ENCODE results near the gene PCSK9. TPM values are rescaled to one million over a fixed set of nuclear protein-coding genes. Genes with fewer than 3 reads are reported as not detected.

PCSK9 gene
- total and polyA plus RNA-seq, 2 experiments from 2014 or later: 77.6 to 327 TPM

DNA sequence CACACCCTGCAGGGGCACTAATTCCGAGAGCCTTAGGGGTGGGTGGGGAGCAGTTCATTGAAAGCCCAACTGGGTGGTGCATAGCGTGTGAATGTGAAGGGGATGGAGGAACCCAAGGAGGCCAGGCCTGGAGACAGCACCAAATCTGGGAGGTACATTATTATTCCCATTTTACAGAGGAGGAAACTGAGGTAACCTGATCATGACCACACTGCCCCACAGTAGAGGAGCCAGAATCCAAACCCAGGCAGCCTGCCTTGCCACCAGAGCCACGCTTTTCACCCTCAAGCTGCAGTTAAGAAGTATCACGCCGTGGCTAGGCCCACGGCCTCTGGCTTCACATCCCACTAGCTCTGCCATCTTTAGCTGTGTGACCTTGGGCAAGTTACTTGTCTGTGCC lies 41.2 kb upstream of the PCSK9 start (continued):
- TF ChIP-seq, protein P1, sequence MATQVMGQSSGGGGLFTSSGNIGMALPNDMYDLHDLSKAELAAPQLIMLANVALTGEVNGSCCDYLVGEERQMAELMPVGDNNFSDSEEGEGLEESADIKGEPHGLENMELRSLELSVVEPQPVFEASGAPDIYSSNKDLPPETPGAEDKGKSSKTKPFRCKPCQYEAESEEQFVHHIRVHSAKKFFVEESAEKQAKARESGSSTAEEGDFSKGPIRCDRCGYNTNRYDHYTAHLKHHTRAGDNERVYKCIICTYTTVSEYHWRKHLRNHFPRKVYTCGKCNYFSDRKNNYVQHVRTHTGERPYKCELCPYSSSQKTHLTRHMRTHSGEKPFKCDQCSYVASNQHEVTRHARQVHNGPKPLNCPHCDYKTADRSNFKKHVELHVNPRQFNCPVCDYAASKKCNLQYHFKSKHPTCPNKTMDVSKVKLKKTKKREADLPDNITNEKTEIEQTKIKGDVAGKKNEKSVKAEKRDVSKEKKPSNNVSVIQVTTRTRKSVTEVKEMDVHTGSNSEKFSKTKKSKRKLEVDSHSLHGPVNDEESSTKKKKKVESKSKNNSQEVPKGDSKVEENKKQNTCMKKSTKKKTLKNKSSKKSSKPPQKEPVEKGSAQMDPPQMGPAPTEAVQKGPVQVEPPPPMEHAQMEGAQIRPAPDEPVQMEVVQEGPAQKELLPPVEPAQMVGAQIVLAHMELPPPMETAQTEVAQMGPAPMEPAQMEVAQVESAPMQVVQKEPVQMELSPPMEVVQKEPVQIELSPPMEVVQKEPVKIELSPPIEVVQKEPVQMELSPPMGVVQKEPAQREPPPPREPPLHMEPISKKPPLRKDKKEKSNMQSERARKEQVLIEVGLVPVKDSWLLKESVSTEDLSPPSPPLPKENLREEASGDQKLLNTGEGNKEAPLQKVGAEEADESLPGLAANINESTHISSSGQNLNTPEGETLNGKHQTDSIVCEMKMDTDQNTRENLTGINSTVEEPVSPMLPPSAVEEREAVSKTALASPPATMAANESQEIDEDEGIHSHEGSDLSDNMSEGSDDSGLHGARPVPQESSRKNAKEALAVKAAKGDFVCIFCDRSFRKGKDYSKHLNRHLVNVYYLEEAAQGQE (IDR thresholded peaks at IDR 0.05; ENCODE audit: unreplicated experiment): no peak
- no peak for TF ChIP-seq STAT1 (IDR thresholded peaks at IDR 0.05; ENCODE audit: unreplicated experiment)

DNA sequence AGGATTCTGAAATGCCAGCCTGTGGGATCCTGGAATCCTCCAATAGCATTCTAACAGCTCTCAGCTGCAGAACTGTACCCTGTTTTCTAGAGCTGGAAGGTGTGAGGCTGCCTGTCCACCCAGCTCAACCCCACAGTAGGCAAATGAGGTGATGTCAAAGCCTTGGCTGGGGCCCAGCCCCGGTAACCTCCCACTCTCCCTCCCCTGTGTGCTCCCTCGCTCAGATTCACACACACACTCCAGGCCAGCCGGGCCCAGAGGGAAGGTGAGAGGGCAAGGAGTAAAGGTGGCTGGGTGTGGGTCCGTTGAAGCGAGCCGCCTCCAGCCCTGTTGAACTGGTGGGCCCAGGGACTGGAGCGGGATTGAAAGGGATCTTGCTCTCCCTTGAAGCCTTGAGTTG lies 40.7 kb upstream of the PCSK9 start, which contains the start of gene BSND:
Gene BSND (plus strand): TSS at position 257 of the 400 bp plus-strand sequence. CDS start 254 bp downstream, outside the sequence.
- ATAC-seq: no peak
- TF ChIP-seq, protein P2, sequence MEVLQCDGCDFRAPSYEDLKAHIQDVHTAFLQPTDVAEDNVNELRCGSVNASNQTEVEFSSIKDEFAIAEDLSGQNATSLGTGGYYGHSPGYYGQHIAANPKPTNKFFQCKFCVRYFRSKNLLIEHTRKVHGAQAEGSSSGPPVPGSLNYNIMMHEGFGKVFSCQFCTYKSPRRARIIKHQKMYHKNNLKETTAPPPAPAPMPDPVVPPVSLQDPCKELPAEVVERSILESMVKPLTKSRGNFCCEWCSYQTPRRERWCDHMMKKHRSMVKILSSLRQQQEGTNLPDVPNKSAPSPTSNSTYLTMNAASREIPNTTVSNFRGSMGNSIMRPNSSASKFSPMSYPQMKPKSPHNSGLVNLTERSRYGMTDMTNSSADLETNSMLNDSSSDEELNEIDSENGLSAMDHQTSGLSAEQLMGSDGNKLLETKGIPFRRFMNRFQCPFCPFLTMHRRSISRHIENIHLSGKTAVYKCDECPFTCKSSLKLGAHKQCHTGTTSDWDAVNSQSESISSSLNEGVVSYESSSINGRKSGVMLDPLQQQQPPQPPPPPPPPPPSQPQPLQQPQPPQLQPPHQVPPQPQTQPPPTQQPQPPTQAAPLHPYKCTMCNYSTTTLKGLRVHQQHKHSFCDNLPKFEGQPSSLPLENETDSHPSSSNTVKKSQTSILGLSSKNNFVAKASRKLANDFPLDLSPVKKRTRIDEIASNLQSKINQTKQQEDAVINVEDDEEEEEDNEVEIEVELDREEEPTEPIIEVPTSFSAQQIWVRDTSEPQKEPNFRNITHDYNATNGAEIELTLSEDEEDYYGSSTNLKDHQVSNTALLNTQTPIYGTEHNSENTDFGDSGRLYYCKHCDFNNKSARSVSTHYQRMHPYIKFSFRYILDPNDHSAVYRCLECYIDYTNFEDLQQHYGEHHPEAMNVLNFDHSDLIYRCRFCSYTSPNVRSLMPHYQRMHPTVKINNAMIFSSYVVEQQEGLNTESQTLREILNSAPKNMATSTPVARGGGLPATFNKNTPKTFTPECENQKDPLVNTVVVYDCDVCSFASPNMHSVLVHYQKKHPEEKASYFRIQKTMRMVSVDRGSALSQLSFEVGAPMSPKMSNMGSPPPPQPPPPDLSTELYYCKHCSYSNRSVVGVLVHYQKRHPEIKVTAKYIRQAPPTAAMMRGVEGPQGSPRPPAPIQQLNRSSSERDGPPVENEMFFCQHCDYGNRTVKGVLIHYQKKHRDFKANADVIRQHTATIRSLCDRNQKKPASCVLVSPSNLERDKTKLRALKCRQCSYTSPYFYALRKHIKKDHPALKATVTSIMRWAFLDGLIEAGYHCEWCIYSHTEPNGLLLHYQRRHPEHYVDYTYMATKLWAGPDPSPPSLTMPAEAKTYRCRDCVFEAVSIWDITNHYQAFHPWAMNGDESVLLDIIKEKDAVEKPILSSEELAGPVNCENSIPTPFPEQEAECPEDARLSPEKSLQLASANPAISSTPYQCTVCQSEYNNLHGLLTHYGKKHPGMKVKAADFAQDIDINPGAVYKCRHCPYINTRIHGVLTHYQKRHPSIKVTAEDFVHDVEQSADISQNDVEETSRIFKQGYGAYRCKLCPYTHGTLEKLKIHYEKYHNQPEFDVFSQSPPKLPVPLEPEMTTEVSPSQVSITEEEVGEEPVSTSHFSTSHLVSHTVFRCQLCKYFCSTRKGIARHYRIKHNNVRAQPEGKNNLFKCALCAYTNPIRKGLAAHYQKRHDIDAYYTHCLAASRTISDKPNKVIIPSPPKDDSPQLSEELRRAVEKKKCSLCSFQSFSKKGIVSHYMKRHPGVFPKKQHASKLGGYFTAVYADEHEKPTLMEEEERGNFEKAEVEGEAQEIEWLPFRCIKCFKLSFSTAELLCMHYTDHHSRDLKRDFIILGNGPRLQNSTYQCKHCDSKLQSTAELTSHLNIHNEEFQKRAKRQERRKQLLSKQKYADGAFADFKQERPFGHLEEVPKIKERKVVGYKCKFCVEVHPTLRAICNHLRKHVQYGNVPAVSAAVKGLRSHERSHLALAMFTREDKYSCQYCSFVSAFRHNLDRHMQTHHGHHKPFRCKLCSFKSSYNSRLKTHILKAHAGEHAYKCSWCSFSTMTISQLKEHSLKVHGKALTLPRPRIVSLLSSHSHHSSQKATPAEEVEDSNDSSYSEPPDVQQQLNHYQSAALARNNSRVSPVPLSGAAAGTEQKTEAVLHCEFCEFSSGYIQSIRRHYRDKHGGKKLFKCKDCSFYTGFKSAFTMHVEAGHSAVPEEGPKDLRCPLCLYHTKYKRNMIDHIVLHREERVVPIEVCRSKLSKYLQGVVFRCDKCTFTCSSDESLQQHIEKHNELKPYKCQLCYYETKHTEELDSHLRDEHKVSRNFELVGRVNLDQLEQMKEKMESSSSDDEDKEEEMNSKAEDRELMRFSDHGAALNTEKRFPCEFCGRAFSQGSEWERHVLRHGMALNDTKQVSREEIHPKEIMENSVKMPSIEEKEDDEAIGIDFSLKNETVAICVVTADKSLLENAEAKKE (CRISPR knock-in tag; IDR thresholded peaks at IDR 0.05): no peak
- TF ChIP-seq EZH2 (IDR thresholded peaks at IDR 0.05; ENCODE audit: low read depth, unreplicated experiment): no peak
- TF ChIP-seq CREB1 (CRISPR knock-in tag; IDR thresholded peaks at IDR 0.05; ENCODE audit: low read depth): no peak
- TF ChIP-seq, protein P3, sequence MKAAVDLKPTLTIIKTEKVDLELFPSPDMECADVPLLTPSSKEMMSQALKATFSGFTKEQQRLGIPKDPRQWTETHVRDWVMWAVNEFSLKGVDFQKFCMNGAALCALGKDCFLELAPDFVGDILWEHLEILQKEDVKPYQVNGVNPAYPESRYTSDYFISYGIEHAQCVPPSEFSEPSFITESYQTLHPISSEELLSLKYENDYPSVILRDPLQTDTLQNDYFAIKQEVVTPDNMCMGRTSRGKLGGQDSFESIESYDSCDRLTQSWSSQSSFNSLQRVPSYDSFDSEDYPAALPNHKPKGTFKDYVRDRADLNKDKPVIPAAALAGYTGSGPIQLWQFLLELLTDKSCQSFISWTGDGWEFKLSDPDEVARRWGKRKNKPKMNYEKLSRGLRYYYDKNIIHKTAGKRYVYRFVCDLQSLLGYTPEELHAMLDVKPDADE (IDR thresholded peaks at IDR 0.05): no peak
- no peak for TF ChIP-seq STAT1 (IDR thresholded peaks at IDR 0.05; ENCODE audit: unreplicated experiment)
- no peak for TF ChIP-seq ZNF331 (CRISPR knock-in tag; IDR thresholded peaks at IDR 0.05; ENCODE audit: low read depth)
- TF ChIP-seq ZNF114 (CRISPR knock-in tag; IDR thresholded peaks at IDR 0.05): no peak
- no peak for TF ChIP-seq EZH2phosphoT487 (IDR thresholded peaks at IDR 0.05; ENCODE audit: unreplicated experiment)
- TF ChIP-seq, protein P1 (IDR thresholded peaks at IDR 0.05; ENCODE audit: unreplicated experiment): no peak
- TF ChIP-seq JUNB (IDR thresholded peaks at IDR 0.05; ENCODE audit: unreplicated experiment): no peak
- TF ChIP-seq NANOG (IDR thresholded peaks at IDR 0.05; ENCODE audit: borderline replicate concordance): no peak

More for the DNA sequence above, 40.7 kb upstream of the PCSK9 start, which contains the start of gene BSND:
- Mint-ChIP-seq H3K27me3 (ENCODE audit: insufficient read depth, low read depth, poor library complexity) (peaks cover 39% of the 10 kb centered on the region), H3K27ac (no peak within 1 kb of the TSS), H3K4me1 (peaks cover 40% of the 10 kb centered on the region), H3K9me3 (no peaks in the 10 kb centered on the region; the same call in 2 of the 3 replicates), H3K4me3 (no peak within 1 kb of the TSS), H3K36me3 (ENCODE audit: low read depth) (no peaks in the 10 kb centered on the region)
- no peak for DNase-seq (ENCODE audit: low spot score)
- Histone ChIP-seq H2AFZ (no peak within 1 kb of the TSS), H3K79me2 (replicated peaks; ENCODE audit: insufficient read depth) (no peaks in the 10 kb centered on the region), H4K20me1 (replicated peaks; ENCODE audit: insufficient read depth) (no peaks in the 10 kb centered on the region; the same call in 1 of the 2 replicates), H3K27ac (ENCODE audit: low read depth) (no peak within 1 kb of the TSS), H3K36me3 (ENCODE audit: insufficient read depth) (no peaks in the 10 kb centered on the region), H3K4me2 (peak within 1 kb of the TSS; percentile 100), H3F3A (replicated peaks; ENCODE audit: low read depth) (peaks cover 3% of the 10 kb centered on the region; the same call in 1 of the 2 replicates), H3K9me2 (ENCODE audit: insufficient read depth) (no peaks in the 10 kb centered on the region), H3K4me1 (ENCODE audit: insufficient read depth) (peaks cover 37% of the 10 kb centered on the region), H3K27me3 (ENCODE audit: insufficient read depth) (peaks cover 49% of the 10 kb centered on the region), H3K4me3 (peak within 1 kb of the TSS; percentile 81; the same call in 1 of the 2 replicates)
